ENCODE results near the gene TIPIN.
"Not testable (repeated sequence)": the region's sequence is repeated elsewhere in the genome, so short reads cannot be mapped to it uniquely, and the experiment has no call there.

The TIPIN gene

GRCh38 chr15:66381376-66381775 lies 24.9 kb upstream of the TIPIN start:
- not testable (repeated sequence) for DNase-seq

GRCh38 chr15:66378814-66379430 lies 22.4 kb upstream of the TIPIN start:
- no peak for DNase-seq

- no peak for DNase-seq
Observed at GRCh38 chr15:66374179-66374578, 17.7 kb upstream of the TIPIN start.

- peak in 1 of 2 donors; percentile 38 for DNase-seq
Observed at GRCh38 chr15:66369773-66370651, 13.5 kb upstream of the TIPIN start.

- no peak for DNase-seq
Observed at GRCh38 chr15:66364944-66365528, 8.6 kb upstream of the TIPIN start.

- no peak for DNase-seq
Observed at GRCh38 chr15:66362776-66363175, 6.3 kb upstream of the TIPIN start.

GRCh38 chr15:66361745-66362460 lies 5.4 kb upstream of the TIPIN start:
- not testable (repeated sequence) for DNase-seq

GRCh38 chr15:66359740-66360139 lies 3.3 kb upstream of the TIPIN start:
- no peak for DNase-seq

GRCh38 chr15:66356077-66356358 lies 467 bp downstream of the TIPIN start:
- DNase-seq, result no peak

GRCh38 chr15:66348530-66348929 lies 8.0 kb downstream of the TIPIN start:
- not testable (repeated sequence) for DNase-seq

- no peak for DNase-seq
Observed at GRCh38 chr15:66328771-66329170, 27.7 kb downstream of the TIPIN start.

GRCh38 chr15:66327736-66328135 lies 28.7 kb downstream of the TIPIN start:
- DNase-seq, result no peak

GRCh38 chr15:66326051-66326450 lies 30.4 kb downstream of the TIPIN start:
- no peak for DNase-seq

GRCh38 chr15:66323312-66323928 lies 33.1 kb downstream of the TIPIN start:
- no peak for DNase-seq

- DNase-seq, result no peak
Observed at GRCh38 chr15:66312144-66312543, 44.3 kb downstream of the TIPIN start.

- DNase-seq, result no peak
Observed at GRCh38 chr15:66310786-66311185, 45.7 kb downstream of the TIPIN start.

GRCh38 chr15:66309828-66310227 lies 46.7 kb downstream of the TIPIN start:
- DNase-seq, result no peak

GRCh38 chr15:66308531-66308930 lies 48.0 kb downstream of the TIPIN start:
- no peak for DNase-seq

- DNase-seq, result no peak
Observed at GRCh38 chr15:66306381-66306780, 50.1 kb downstream of the TIPIN start.

GRCh38 chr15:66304425-66304824 lies 52.1 kb downstream of the TIPIN start:
- DNase-seq, result not testable (repeated sequence)

- no peak for DNase-seq
Observed at GRCh38 chr15:66302489-66303278, 53.8 kb downstream of the TIPIN start.

- DNase-seq, result no peak
Observed at GRCh38 chr15:66298803-66299251, 57.7 kb downstream of the TIPIN start.
